HEK293T (cell line): ENCODE results near the gene TMEM161A.
A peak's percentile ranks its signal among the peaks of the same experiment; 100 is the strongest.

Source experiments
- CTCF ChIA-PET: fragments of 350-600 bp; formaldehyde crosslinking; extraction: SDS; loops from one replicate; lab custom pipeline; 2021; ENCODE audit warnings: antibody characterized with exemption, inconsistent platforms; lab: Yijun Ruan, JAX
- POLR2A ChIA-PET: fragments of 350-600 bp; formaldehyde crosslinking; extraction: SDS; loops from one replicate; lab custom pipeline; 2020; ENCODE audit warnings: antibody characterized with exemption, inconsistent platforms; lab: Yijun Ruan, JAX
- DNase-seq: peaks from one replicate; pipeline ENCODE4 v3.0.0; 2012; ENCODE audit warnings: mixed read lengths; ENCODE audit errors: extremely low spot score
- ARNT ChIP-seq: fragments of 450-650 bp; IDR thresholded peaks from 2 replicates; pipeline ENCODE4 v1.6.1; 2017; ENCODE audit warnings: mild to moderate bottlenecking
- BHLHE40 ChIP-seq: fragments of 450-650 bp; IDR thresholded peaks from 2 replicates; pipeline ENCODE4 v1.6.1; 2016; ENCODE audit warnings: mild to moderate bottlenecking, moderate library complexity, borderline replicate concordance
- CTBP1 ChIP-seq: fragments of 450-650 bp; IDR thresholded peaks from 2 replicates; pipeline ENCODE4 v1.6.1; 2016; ENCODE audit warnings: borderline replicate concordance
- ELF4 ChIP-seq: fragments of 450-650 bp; IDR thresholded peaks from 2 replicates; pipeline ENCODE4 v1.6.1; 2017; ENCODE audit warnings: antibody characterized with exemption
- FOXA1 ChIP-seq: fragments of 450-650 bp; IDR thresholded peaks from 2 replicates; pipeline ENCODE4 v1.6.1; 2016; ENCODE audit warnings: mild to moderate bottlenecking
- FOXK2 ChIP-seq: fragments of 450-650 bp; IDR thresholded peaks from 2 replicates; pipeline ENCODE4 v1.6.1; 2016; ENCODE audit warnings: mild to moderate bottlenecking
- FOXM1 ChIP-seq: fragments of 450-650 bp; IDR thresholded peaks from 2 replicates; pipeline ENCODE4 v1.6.1; 2017; ENCODE audit warnings: mild to moderate bottlenecking, borderline replicate concordance
- HDGF ChIP-seq: fragments of 450-650 bp; IDR thresholded peaks from 2 replicates; pipeline ENCODE4 v1.6.1; 2017; ENCODE audit warnings: antibody characterized with exemption, borderline replicate concordance
- L3MBTL2 ChIP-seq: fragments of 450-650 bp; conservative IDR thresholded peaks from 2 replicates; pipeline ENCODE4 v1.6.1; 2016; ENCODE audit warnings: mild to moderate bottlenecking
- LEF1 ChIP-seq: fragments of 450-650 bp; IDR thresholded peaks from 2 replicates; pipeline ENCODE4 v1.6.1; 2017; ENCODE audit warnings: mild to moderate bottlenecking, borderline replicate concordance
- NFRKB ChIP-seq: fragments of 450-650 bp; IDR thresholded peaks from 2 replicates; pipeline ENCODE4 v1.6.1; 2016; ENCODE audit warnings: mild to moderate bottlenecking, moderate library complexity
- PKNOX1 ChIP-seq: fragments of 450-650 bp; IDR thresholded peaks from 2 replicates; pipeline ENCODE4 v1.6.1; 2016
- SP1 ChIP-seq: fragments of 450-650 bp; IDR thresholded peaks from 2 replicates; pipeline ENCODE4 v1.6.1; 2017
- SUZ12 ChIP-seq: fragments of 450-650 bp; IDR thresholded peaks from 2 replicates; pipeline ENCODE4 v1.6.1; 2016; ENCODE audit warnings: mild to moderate bottlenecking
- TARDBP ChIP-seq: fragments of 450-650 bp; IDR thresholded peaks from 2 replicates; pipeline ENCODE4 v1.6.1; 2016
- ZNF384 ChIP-seq: fragments of 450-650 bp; IDR thresholded peaks from 2 replicates; pipeline ENCODE4 v1.6.1; 2016

Gene TMEM161A

GRCh38 chr19:19120308-19121231 is 17.7 kb downstream of the TMEM161A start:
- peak; percentile 95 for DNase-seq
- ChIA-PET CTCF (no interaction called here), POLR2A (no interaction called here)
- TF ChIP-seq FOXA1 (no peak), HDGF (no peak), ZNF384 (no peak), ARNT (no peak), SUZ12 (no peak), LEF1 (no peak), CTBP1 (no peak), L3MBTL2 (no peak), TARDBP (no peak), NFRKB (no peak), FOXM1 (no peak), BHLHE40 (no peak), SP1 (no peak), ELF4 (no peak), PKNOX1 (no peak), FOXK2 (no peak)

- ChIA-PET CTCF (no interaction called here), POLR2A (no interaction called here)
- no peak for TF ChIP-seq NFRKB
- no peak for TF ChIP-seq HDGF
- no peak for TF ChIP-seq BHLHE40
- no peak for TF ChIP-seq LEF1
- no peak for TF ChIP-seq SP1
- no peak for TF ChIP-seq PKNOX1
- TF ChIP-seq CTBP1, result no peak
- no peak for TF ChIP-seq FOXK2
- DNase-seq, result no peak
These were observed 18.7 kb downstream of the TMEM161A start for GRCh38 chr19:19119325-19120237.

GRCh38 chr19:19115954-19116353 is 22.3 kb downstream of the TMEM161A start:
- no peak for TF ChIP-seq CTBP1
- TF ChIP-seq L3MBTL2, result no peak
- 0 out of 2 replicates have a peak, but pooled peaks have one; percentile 30 for TF ChIP-seq FOXM1
- no peak for TF ChIP-seq NFRKB
- no peak for TF ChIP-seq FOXA1
- ChIA-PET POLR2A (interaction anchor here (1.4 kb wide), 1 partner anchor 11 kb away, joined by 5 read pairs; no protein-coding TSS in a partner anchor), CTCF (interaction anchor here (0.6 to 1.0 kb wide), 5 partner anchors 12 to 1931 kb away, joined by 3 read pairs; no protein-coding TSS in a partner anchor)
- DNase-seq, result peak; percentile 65

GRCh38 chr19:19113040-19113626 is 25.1 kb downstream of the TMEM161A start:
- TF ChIP-seq CTBP1 (no peak), L3MBTL2 (no peak), FOXM1 (no peak), NFRKB (no peak), ARNT (no peak), TARDBP (no peak), LEF1 (no peak)
- DNase-seq, result no peak
- CTCF ChIA-PET, result no interaction called here
- POLR2A ChIA-PET, result no interaction called here

- no peak for TF ChIP-seq PKNOX1
- TF ChIP-seq FOXA1, result no peak
- no peak for TF ChIP-seq NFRKB
- no peak for TF ChIP-seq BHLHE40
- no peak for TF ChIP-seq FOXK2
- no peak for TF ChIP-seq SP1
- TF ChIP-seq LEF1, result no peak
- TF ChIP-seq HDGF, result no peak
- TF ChIP-seq CTBP1, result no peak
- TF ChIP-seq SUZ12, result no peak
- TF ChIP-seq ARNT, result no peak
- DNase-seq, result no peak
- ChIA-PET POLR2A (no interaction called here), CTCF (no interaction called here)
These were observed 26.2 kb downstream of the TMEM161A start for GRCh38 chr19:19111967-19112580.
